Stimulated activated CD4-positive, alpha-beta T cell treated with anti-CD3 and anti-CD28 coated beads, TNF-alpha, amount 100 ng/mL, for 48 hours (primary cell): ENCODE data around the gene CDC42BPB.

Source experiments
- DNase-seq, 3 donors: peaks; one replicate each; pipeline ENCODE4 v3.0.0-alpha.2; 2020; ENCODE audit warnings: low read depth in 3 of 3

Gene CDC42BPB

DNA sequence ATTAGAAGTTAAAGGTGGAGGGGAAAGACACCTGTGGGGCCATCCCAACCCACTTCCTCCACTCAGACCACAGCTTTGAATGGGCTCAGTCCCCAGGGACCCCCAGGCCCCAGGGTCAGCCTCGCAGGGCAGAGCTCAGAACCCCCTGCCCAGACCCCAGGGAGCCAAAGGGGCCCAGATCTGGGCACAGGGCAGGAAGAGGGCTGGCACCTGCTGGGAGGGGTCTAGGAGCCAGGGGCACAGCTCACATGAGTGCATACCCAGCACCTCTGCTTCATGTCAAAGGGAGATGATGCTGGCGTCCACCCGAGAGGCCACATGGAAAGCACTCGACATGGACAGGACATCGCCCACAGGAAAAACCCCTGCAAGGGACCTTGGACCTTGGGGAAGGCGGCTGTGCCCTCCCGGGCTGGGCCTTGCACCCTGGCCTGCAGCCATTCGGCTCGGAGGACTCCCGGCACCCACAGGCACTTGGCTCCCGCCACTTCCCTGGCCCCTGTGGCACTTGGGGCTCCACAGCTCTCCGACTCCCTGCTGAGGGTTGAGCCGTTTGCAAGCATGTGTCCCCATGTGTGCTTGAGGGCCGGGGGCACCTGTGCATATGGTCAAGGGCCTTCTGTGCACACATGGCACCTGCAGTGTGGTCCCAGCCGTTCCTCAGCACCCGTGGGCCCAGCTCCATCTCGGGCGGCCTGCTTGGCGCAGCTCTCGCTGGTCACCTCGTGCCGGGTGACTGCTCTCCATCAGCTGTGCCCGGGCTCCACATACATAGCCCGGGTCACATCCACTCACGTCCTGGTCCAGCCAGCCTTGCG, 142.7 kb downstream of the CDC42BPB start:
- no peak for DNase-seq

DNA sequence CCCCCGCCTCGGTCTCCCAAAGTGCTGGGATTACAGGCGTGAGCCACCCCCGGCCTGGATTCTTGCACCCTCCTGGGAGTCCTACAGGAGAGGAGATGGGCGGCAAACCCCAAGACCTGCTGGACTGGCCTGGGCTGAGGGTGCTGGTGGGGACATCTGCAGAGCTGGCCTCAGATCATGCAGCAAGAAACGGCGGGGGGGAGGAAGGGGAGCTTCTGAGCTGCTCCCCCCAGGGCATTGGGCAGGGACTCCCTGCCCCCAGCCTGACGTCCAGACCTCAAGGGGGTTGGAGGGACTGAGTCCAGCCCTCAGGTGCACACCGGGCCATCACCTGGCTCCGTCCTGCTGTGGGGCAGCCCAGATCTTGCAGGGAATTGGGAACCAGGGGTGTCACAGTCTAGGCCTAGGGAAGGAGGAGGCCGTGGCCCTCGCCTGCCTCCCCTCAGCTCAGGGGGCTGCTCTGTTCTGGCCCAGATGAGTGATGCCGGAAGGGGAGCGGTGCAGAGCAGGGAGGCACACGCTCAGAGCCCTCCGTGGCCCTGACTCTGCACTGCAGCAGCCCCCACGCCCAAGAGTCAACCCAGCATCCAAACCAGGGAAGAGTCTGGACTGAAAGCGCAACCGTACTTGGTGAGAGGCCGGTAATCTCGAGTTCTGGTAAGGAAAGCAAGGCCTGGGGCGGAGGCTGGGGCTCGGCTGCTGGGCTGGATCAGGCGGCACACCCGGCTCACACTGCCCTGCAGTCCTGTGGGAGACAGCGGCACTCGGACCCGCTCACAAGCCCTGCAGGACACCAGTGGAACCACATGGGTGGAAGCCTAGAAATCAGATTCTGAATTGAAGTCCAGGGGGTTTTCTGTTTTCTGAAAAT, 143.8 kb downstream of the CDC42BPB start:
- DNase-seq: no peak

DNA sequence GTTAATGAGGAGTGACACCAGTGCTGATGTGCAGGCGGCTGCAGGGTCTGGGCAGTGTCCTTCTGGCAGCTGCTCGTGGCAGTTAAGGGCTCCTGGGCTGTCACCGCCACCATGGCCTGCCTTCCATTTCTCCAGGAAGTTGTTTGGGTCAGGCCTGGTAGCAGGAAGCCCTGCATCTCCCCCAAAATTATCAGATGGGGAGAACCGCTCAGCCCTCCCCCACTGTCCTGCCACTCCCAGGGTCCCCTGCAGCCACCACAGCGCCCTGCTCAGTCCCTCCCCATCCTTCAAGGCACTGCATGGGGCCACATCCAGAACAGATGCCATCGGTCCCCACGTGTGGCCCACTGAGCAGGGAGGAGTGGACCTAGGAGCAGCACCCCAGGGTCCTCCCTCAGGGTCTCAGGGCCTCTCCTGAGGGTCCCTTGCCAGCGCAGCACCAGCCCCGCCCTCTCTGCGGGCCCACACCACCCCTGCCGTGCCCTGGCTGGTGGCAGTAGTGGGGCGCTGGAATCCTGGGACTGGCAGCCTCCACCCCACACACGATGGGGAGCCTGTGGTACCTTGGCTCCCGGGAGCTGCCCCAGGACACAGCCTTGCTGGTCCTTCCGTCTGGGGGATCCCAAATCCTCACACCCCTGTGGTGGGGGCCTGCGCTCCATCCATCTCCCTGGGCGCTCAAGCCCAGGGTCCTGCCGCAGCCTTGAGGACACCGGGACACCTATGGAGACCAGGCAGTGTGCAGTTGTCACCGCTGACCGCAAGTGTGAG, 145.2 kb downstream of the CDC42BPB start:
- no peak for DNase-seq

DNA sequence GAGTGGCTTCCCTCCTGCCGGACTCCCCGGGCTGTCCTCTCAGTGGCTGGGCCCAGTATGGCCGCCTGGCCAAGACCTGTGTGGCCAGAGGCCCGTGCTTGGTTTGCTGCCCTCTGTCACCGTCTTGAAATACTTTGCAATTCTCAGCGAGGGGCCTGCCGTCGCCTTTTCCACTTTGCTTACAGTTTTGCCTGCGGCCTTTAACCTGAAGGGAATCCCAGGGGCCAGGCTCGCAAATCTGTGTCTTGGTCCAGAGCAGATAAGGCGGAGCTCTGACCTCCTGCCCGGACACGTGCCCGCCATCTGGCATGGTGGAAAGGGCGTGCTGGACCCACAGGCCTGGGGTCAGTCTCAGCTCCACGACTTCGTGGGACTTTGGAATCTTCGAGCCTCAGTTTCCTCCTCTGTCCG, 145.8 kb downstream of the CDC42BPB start:
- no peak for DNase-seq

DNA sequence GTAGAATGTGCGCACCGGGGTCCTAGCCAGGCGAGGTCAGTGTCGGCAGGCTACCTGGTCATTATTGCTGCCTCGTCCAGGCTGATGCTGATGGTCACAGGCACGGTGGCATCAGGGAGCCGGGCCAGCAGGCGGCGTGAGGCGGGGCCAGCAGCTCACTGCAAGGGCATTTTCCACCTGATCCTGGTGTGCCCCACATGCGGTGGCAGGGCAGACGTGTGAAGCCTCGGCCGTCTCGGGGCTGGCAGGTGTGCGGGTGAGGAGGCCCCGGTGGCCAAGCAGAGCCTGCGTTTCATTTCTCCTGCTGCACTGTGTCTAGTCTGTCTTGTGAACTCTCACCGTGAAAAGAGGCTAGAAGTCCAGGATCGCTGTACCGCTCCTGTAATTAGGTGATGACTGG, 146.9 kb downstream of the CDC42BPB start:
- DNase-seq: no peak

DNA sequence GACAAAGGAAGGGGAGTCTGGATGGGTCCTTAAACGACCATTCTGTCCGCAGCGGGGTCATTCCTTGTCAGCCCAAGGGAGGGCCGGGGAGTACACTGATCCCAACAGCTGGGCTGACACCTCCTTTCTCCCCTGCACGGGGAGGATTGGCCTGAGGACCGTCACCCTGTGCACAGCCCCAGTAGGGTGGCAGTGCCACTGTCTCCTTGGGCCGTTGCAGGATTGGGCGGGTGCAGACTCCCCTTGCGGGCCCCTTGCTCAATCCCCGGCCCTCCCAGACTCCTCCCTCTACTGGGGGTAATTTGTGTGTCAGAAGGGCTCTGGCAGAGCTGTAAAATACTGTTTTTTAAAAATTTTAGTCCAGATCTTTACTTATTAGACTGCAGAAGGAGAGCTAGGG, 147.4 kb downstream of the CDC42BPB start:
- no peak for DNase-seq

DNA sequence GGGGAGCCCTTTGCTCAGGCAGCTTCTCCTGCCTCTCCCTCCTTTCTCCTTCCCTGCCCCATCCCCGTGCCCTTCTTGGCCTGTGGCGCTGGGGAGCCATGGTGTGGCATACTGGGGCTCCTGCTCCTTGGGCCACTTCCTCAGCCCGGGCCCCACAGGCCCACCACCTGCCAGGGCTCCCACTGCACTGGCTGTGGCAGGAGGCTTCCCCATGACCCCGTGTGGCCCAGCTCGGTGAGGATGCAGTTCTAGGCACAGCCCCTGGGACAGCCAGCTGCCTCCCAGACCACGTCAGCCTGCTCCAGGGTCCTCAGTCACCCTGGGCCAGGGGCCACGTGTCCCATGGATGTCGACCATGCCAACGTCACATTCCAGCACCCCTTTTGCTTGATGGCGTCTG, 147.9 kb downstream of the CDC42BPB start:
- DNase-seq: no peak

DNA sequence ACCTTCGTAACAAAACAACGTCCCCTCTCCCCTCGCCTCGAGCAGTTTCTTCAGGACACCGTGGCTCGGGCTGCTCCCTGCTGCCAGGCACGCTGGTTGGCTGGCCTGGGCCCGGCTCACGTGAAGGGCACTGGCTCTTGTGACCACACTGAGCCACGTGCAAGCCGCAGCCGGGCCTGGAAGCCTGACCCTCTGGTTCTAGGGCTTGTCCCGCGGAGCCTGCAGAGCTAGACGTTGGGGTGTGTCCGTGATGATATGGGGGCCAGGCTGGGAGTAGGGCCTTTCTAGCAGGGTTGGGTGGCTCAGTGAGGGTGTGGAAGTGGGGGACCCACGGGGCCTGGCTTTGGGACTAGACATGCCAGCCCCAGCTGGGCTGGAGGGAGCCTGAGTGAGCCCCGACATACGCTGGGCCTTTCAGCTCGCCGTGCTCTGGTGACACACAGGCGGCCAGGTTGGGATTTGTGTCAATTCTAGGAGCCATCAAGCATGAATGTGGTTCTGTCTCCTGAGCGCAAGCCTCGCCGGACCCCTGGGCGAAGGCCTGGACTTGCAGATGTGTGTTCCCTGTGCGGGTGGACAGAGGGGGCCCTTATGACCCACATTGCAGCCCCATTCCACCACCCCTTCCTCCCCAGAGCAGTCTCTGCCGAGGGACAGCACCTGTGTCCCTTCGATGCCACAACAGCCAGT, 148.4 kb downstream of the CDC42BPB start:
- DNase-seq: no peak

DNA sequence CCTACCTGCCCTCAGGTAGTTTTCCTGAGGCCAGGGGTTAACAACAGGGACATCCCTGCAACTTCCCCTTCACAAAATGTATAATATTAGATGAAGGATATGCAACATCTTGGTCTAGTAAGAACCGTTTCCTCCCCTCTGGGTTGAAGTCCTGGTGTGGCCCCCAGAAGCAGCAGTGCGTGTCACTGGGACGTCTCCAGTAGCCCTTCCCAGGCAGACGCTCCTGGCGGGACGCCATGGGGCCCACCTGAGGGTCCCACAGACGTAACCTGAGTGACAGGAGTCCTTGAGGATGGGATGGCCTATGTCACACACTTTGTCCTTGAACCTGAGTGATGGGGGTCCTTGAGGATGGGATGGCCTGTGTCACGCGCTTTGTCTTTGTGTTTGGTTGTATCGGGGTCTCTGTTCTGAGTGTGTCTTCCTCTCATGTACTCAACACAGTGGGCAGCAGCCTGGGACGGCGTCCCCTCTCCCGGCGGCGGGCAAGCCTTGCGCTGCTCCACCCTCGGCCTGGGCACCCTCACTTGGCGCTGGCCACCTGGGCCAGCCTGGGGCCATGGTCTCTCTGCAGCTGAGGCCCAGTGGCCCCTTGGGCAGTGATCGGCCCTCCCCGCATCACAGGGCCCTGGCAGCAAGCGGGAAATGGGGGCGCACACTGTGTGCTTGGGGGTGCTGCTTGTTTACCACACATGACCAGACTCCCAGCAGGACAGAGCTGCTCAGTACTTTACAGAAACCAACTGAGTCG, 149.2 kb downstream of the CDC42BPB start:
- DNase-seq: no peak

DNA sequence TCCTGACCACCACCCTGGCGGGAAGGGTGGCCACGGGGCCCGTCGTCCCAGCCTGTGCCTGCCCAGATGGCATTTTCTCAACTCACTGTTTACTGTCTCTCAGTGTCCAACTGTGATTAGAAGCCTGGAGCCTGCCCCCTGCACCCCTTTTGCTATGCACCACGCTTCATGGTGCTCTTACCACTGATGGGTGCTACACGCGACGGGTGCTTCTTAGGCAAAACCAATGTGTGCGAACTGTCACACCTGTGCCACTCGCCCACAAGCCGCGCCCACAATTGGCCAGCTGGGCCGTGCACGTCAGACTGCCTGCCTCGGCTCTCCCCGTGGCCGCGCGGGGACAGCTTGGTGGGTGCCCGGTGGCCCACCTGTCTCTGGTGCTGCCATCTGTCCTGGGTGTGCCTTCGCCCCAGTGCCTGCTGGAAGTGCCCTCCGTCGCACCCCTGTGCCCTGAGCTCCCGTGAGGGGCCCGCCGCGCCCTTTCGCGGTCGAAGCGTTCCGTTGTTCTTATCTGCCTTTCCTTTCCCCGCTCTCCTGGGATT, 150.0 kb downstream of the CDC42BPB start:
- DNase-seq: no peak

DNA sequence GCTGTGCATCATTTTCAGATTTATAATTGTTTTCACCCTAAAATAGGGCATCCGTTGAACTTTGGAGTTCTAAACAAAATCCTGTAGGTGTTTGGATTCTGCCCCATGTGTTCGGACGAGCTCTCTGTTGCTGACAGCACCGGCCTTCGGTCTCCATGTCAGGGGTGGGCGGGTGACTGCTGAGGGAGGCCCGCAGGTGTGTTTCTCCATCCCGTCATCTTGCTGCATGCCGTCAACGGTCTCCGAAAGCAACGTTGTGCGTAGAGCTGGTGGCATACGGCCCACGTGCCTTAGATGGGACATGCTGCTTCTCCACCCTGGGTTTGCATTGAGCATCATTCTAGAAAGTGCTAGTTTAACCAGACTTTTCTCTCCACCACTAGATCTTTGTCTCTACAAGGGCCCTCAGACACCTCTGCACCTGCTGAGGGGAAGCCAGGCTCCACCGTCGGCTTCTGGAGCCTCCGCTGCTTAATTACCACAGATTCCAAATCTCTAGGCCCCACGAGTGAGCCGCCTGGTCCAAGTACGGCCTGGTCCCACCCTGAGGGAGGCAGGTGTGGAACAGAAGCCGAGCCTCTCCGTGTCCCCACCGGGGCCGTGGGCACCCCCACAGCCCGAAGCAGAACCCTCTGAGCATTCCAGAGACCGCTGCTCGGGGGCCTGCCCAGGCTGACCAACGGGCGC, 150.6 kb downstream of the CDC42BPB start:
- DNase-seq: no peak

DNA sequence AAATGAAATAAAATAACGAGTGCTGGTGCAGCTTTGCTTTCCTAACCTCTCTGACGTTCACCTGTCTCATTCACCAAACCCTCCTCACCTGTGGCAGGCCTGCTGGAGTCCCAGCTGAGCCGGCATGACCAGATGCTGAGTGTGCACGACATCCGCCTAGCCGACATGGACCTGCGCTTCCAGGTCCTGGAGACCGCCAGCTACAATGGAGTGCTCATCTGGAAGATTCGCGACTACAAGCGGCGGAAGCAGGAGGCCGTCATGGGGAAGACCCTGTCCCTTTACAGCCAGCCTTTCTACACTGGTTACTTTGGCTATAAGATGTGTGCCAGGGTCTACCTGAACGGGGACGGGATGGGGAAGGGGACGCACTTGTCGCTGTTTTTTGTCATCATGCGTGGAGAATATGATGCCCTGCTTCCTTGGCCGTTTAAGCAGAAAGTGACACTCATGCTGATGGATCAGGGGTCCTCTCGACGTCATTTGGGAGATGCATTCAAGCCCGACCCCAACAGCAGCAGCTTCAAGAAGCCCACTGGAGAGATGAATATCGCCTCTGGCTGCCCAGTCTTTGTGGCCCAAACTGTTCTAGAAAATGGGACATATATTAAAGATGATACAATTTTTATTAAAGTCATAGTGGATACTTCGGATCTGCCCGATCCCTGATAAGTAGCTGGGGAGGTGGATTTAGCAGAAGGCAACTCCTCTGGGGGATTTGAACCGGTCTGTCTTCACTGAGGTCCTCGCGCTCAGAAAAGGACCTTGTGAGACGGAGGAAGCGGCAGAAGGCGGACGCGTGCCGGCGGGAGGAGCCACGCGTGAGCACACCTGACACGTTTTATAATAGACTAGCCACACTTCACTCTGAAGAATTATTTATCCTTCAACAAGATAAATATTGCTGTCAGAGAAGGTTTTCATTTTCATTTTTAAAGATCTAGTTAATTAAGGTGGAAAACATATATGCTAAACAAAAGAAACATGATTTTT, 151.9 kb downstream of the CDC42BPB start:
- DNase-seq: no peak

DNA sequence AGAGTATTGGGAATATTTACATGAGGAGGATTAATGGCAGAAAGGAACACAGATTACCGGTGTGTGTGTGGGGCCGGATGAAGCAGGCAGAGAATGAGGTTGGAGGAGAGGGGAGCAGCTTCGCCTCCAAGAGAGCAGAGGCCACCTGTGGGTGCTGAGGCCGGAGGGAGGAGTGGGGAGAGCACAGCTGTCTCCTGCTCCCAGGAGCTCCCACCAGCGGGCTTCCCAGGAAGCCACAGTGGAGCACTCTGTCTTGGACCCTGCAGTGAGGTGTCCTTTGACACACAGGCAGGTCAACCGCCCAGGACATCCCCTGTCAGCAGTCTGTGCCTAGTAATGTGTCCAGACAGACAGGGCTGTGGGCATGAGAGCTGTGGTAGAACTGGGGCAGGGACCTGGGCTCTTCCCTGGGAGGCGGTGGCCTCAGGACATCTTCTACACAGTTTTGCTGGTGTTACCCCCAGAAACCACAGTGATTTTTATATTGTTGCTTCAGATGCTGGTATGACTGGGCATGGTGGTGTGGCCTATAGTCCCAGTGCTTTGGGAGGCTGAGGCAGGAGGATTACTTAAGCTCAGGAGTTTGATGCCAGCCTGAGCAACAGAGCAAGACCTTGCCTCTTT, 153.3 kb downstream of the CDC42BPB start:
- DNase-seq: no peak

DNA sequence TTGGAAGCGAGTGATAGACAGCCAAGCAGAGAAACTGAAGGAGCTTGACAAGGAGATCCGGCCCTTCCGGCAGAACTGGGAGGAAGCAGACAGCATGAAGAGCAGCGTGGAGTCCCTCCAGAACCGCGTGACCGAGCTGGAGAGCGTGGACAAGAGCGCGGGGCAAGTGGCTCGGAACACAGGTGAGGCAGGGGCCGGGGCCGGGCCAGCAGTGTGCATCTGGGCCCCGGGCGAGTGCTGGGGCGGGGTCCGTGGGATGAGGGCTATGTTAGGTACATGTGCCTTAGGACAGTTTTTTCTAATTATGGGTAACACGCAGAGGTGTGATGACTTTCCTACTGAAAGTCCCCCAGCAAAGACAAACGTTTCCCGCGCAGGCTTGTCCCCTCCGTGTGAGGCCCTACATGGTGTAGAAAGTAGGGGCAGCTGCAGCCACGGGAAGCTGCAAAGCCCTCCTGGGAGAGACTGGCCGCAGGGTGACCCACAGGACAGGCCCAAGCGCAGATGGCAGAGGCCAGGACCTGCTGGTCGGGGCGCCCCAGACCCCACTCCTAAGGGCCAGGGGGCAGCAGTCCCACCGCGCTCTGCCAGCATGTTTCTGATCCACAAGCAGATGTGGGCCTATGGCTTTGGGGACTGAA, 154.0 kb downstream of the CDC42BPB start:
- DNase-seq: no peak

DNA sequence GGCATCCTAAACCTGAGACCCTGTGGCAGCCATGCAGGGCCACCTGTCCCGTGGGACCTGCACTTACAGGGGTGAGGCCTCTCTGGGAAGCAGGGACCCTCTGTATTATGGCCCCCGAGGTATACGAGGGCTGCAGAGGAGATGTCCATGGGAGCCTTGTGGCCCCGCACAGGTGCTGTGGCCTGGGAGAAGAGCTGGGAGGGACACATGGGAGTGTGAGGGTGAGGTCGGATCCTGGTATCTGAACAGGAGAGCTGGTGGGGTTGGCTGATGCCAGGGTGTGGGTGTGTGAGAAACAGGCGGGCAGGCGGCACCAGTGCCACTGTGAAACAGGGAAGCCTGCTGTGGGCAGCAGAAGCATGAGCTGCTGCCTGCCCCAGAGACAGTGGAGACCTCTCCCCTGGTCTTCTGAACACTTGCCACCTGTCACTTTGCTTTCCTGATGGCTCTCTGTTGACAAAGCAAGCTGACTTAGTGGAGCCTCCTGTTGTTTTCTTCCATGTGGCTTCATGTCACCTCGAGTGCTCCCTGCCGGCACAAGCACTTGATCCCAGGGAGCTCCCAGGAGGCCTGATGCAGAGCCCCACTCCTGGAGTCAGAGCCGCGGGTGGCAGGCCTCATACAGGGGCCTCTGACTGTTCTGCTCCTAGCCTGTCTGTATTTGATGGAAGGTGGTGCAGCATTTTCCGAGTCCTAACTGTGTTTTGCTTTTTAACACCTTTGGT, 154.7 kb downstream of the CDC42BPB start:
- no peak for DNase-seq

DNA sequence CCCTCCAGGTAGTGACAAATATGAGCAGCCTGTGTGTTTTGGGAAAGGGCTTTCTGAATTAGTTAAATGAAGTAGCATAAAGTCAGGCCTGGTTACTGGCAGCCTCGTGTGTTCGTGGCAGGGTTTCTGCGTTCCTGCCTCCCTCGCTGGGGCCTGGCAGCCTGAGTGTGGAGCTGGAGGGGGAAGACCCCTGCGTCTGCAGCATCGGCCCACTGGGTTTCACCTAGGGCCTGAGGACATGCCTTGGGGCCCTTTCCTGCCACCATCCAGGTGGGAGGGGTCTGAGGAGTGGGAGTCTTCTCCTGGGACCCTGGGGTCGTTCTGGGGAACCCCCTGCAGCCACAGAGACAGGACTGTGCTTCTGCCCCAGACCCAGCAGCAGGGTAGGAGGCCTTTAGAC, 155.3 kb downstream of the CDC42BPB start:
- no peak for DNase-seq

DNA sequence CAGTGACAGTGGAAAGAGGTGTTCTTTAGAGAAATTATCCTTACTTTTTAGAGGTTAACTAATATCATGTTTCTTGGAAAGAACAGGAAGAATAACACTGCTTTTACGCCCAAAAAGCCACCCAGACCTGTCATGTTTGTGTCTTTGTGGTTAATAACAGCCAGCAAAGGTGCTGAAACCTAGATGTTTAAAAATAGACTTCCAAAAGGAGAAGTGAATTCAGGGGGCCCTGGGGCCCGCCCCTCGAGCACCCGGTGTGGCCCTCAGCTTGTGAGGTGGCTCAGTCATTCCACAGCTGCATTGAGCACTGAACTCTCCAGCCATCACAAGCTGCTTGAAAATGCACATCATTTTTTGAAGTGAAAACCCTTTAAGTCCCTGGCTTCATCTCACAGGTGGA, 155.7 kb downstream of the CDC42BPB start:
- no peak for DNase-seq
